Transverse colon (tissue), 4 donors: ENCODE results near the gene DUSP15. TPM values are rescaled to one million over a fixed set of nuclear protein-coding genes. Genes with fewer than 3 reads are reported as not detected.
"Not testable (repeated sequence)": the region's sequence is repeated elsewhere in the genome, so short reads cannot be mapped to it uniquely, and the experiment has no call there.

Experiments
- DNase-seq: peaks from one replicate; pipeline ENCODE4 v3.0.0-alpha.2; 2019
- H3K27ac ChIP-seq, 4 donors: fragments of 200-600 bp; sonication (generic); 2 replicates each; pipeline ENCODE4 v1.5.1; 2016 to 2018; ENCODE audit warnings: inconsistent platforms in 4 of 4
- H3K27me3 ChIP-seq: fragments of 200-600 bp; sonication (generic); 2 replicates; pipeline ENCODE4 v1.5.1; 2017; ENCODE audit warnings: inconsistent platforms
- H3K36me3 ChIP-seq, 4 donors: fragments of 200-600 bp; sonication (generic); 2 replicates each; pipeline ENCODE4 v1.5.1; 2017 to 2019; ENCODE audit warnings: inconsistent platforms in 4 of 4
- H3K4me1 ChIP-seq, 4 donors: fragments of 200-600 bp; sonication (generic); 2 replicates each; pipeline ENCODE4 v1.5.1; 2017 to 2020; ENCODE audit warnings: inconsistent platforms in 4 of 4
- H3K4me3 ChIP-seq, 4 donors: fragments of 200-600 bp; sonication (generic); 1 replicate in 1 of 4; 2 replicates in 3 of 4; pipeline versions ENCODE4 v1.5.1 to v1.6.1; 2017 to 2019; ENCODE audit warnings: inconsistent platforms in 4 of 4
- H3K9me3 ChIP-seq, 2 donors: fragments of 200-600 bp; sonication (generic); 2 replicates each; pipeline ENCODE4 v1.5.1; 2017 to 2019; ENCODE audit warnings: inconsistent platforms in 2 of 2
- CTCF ChIP-seq, 5 experiments: fragments of 200-600 bp in 3 of 5; fragments of 450-650 bp in 2 of 5; sonication (generic) in 3 of 5; IDR thresholded peaks; 1 replicate in 2 of 5; 2 replicates in 3 of 5; pipeline ENCODE4 v1.5.1; 2016 to 2017; ENCODE audit warnings: antibody characterized with exemption in 5 of 5, inconsistent platforms in 3 of 5, mild to moderate bottlenecking in 2 of 5, moderate library complexity in 1 of 5
- EP300 ChIP-seq: sonication (generic); formaldehyde crosslinking; IDR thresholded peaks from one replicate; pipeline ENCODE4 v1.6.1; 2017; ENCODE audit warnings: antibody characterized with exemption, low read depth
- POLR2A ChIP-seq: fragments of 450-650 bp; IDR thresholded peaks from one replicate; pipeline ENCODE4 v1.6.1; 2016; ENCODE audit warnings: antibody characterized with exemption, mild to moderate bottlenecking, moderate library complexity
- POLR2AphosphoS5 ChIP-seq, 3 donors: sonication (generic); formaldehyde crosslinking; IDR thresholded peaks; one replicate each; pipeline ENCODE4 v1.6.1; 2016; ENCODE audit warnings: antibody characterized with exemption in 3 of 3
- WGBS, 2 donors: methylation state at CpG; one replicate each; pipeline ENCODE4 v1.1.5; 2018; ENCODE audit warnings: low coverage in 1 of 2; 5-methylcytosine and 5-hydroxymethylcytosine counted together
- in situ Hi-C, 4 donors: fragments of 200-750 bp; cut with MboI; loops; one replicate each; pipeline versions ENCODE4 v1.15.0 to v1.15.1; 2017; ENCODE audit warnings: low sequenced_read_pairs in 3 of 4, low pct_ligation_motif_present in 1 of 4, low pct_unique_long_range_greater_than_20kb in 1 of 4
- intact Hi-C: fragments of 100-400 bp; cut with DNase I; formaldehyde crosslinking; loops from one replicate; pipeline ENCODE4 v1.15.1; 2023; ENCODE audit warnings: low total_unique reads
- total RNA-seq, 4 donors: library from RNA; depleted of rRNA; stranded (reverse); fragments of >200 nt; gene quantifications; one replicate each; pipeline ENCODE4 v1.1.0, GENCODE V29; 2016

Gene DUSP15
- total RNA-seq, 4 donors from 2014 or later: 1.1 TPM; not detected in 3

GRCh38 chr20:31815408-31816188, 54.7 kb downstream of the DUSP15 start:
- intact Hi-C loops (no loop called here), in situ Hi-C loops (no loop called here)
- no peaks in the 10 kb centered on the region for H3K36me3 ChIP-seq
- H3K4me3 ChIP-seq: no peak overlapping the region
- H3K4me1 ChIP-seq: peaks cover 0 to 8% (median 7%) of the 10 kb centered on the region in 4 donors
- H3K27me3 ChIP-seq: no peaks in the 10 kb centered on the region
- peak; percentile 18 for DNase-seq
- H3K27ac ChIP-seq: no peak overlapping the region
- H3K9me3 ChIP-seq: no peaks in the 10 kb centered on the region
- TF ChIP-seq EP300 (no peak), CTCF (IDR thresholded peaks at IDR 0.05) (no peak), POLR2A (no peak), POLR2AphosphoS5 (IDR thresholded peaks at IDR 0.05) (no peak)
- WGBS, 2 donors: 33% methylated on average over 7 of the region's 9 CpGs; no CpG with 5 or more reads in 1 of the 2 donors

- H3K36me3 ChIP-seq, H3K27ac ChIP-seq, in situ Hi-C loops, H3K27me3 ChIP-seq, H3K9me3 ChIP-seq, DNase-seq, intact Hi-C loops, H3K4me3 ChIP-seq, H3K4me1 ChIP-seq: not testable (repeated sequence)
- WGBS, 2 donors: 62 to 85% methylated on average over 5 to 7 of the region's 7 CpGs
Observed at GRCh38 chr20:31814142-31814541, 56.2 kb downstream of the DUSP15 start.

GRCh38 chr20:31813611-31814010, 56.7 kb downstream of the DUSP15 start:
- Histone ChIP-seq H3K9me3 (no peaks in the 10 kb centered on the region), H3K36me3 (no peaks in the 10 kb centered on the region), H3K27me3 (no peaks in the 10 kb centered on the region), H3K27ac (no peak overlapping the region), H3K4me1 (peaks cover 0 to 8% (median 7%) of the 10 kb centered on the region in 4 donors), H3K4me3 (no peak overlapping the region)
- in situ Hi-C loops (no loop called here), intact Hi-C loops (no loop called here)
- no peak for DNase-seq
- TF ChIP-seq CTCF (IDR thresholded peaks at IDR 0.05): no peak
- TF ChIP-seq POLR2A: no peak
- TF ChIP-seq EP300: no peak
- no peak for TF ChIP-seq POLR2AphosphoS5 (IDR thresholded peaks at IDR 0.05)

- Histone ChIP-seq H3K9me3 (no peaks in the 10 kb centered on the region), H3K4me1 (peaks cover 0 to 8% (median 7%) of the 10 kb centered on the region in 4 donors), H3K36me3 (no peaks in the 10 kb centered on the region), H3K27me3 (no peaks in the 10 kb centered on the region), H3K27ac (no peak overlapping the region), H3K4me3 (no peak overlapping the region)
- no peak for TF ChIP-seq CTCF (IDR thresholded peaks at IDR 0.05)
- TF ChIP-seq EP300: no peak
- no peak for TF ChIP-seq POLR2A
- TF ChIP-seq POLR2AphosphoS5 (IDR thresholded peaks at IDR 0.05): no peak
- WGBS, 2 donors: 44 to 70% methylated on average over 8 to 15 of the region's 15 CpGs
- DNase-seq: no peak
- intact Hi-C loops (no loop called here), in situ Hi-C loops (no loop called here)
Observed at GRCh38 chr20:31811796-31812728, 58.3 kb downstream of the DUSP15 start.
